Mesodermal cell (in vitro differentiated cells): ENCODE results near the gene GNE. TPM values are rescaled to one million over a fixed set of nuclear protein-coding genes. Genes with fewer than 3 reads are reported as not detected.
"Not testable (repeated sequence)": the region's sequence is repeated elsewhere in the genome, so short reads cannot be mapped to it uniquely, and the experiment has no call there.

ENCODE experiments used
- H3K27ac ChIP-seq: 2 replicates; pipeline ENCODE4 v1.7.0; 2013; ENCODE audit warnings: mild to moderate bottlenecking, low read depth, low read length, moderate library complexity; ENCODE audit not compliant: severe bottlenecking
- H3K36me3 ChIP-seq: 2 replicates; pipeline ENCODE4 v1.7.1; 2013; ENCODE audit warnings: mild to moderate bottlenecking, low read length, moderate library complexity; ENCODE audit not compliant: control insufficient read depth, insufficient read depth
- H3K4me1 ChIP-seq: one replicate; pipeline ENCODE4 v1.7.1; 2013; ENCODE audit warnings: mild to moderate bottlenecking, low read length; ENCODE audit not compliant: insufficient read depth, control insufficient read depth, poor library complexity, severe bottlenecking
- H3K4me3 ChIP-seq: 2 replicates; pipeline ENCODE4 v1.7.0; 2013; ENCODE audit warnings: low read length, control low read depth, mild to moderate bottlenecking; ENCODE audit not compliant: insufficient read depth, poor library complexity, severe bottlenecking; ENCODE audit errors: extremely low read depth
- H3K9me3 ChIP-seq: 2 replicates; pipeline ENCODE4 v1.7.1; 2013; ENCODE audit warnings: mild to moderate bottlenecking, low read length, moderate library complexity; ENCODE audit not compliant: control insufficient read depth
- WGBS, 2 experiments: methylation state at CpG; one replicate each; pipeline ENCODE4 v1.1.5; 2013; ENCODE audit warnings: missing lambda C conversion rate in 2 of 2; ENCODE audit not compliant: insufficient coverage in 2 of 2; 5-methylcytosine and 5-hydroxymethylcytosine counted together
- polyA plus RNA-seq, 2 experiments: library from polyadenylated mRNA; stranded (reverse); fragments of 50-300 nt; gene quantifications; one replicate each; pipeline ENCODE4 v1.2.3, GENCODE V29; 2013

The GNE gene, protein sequence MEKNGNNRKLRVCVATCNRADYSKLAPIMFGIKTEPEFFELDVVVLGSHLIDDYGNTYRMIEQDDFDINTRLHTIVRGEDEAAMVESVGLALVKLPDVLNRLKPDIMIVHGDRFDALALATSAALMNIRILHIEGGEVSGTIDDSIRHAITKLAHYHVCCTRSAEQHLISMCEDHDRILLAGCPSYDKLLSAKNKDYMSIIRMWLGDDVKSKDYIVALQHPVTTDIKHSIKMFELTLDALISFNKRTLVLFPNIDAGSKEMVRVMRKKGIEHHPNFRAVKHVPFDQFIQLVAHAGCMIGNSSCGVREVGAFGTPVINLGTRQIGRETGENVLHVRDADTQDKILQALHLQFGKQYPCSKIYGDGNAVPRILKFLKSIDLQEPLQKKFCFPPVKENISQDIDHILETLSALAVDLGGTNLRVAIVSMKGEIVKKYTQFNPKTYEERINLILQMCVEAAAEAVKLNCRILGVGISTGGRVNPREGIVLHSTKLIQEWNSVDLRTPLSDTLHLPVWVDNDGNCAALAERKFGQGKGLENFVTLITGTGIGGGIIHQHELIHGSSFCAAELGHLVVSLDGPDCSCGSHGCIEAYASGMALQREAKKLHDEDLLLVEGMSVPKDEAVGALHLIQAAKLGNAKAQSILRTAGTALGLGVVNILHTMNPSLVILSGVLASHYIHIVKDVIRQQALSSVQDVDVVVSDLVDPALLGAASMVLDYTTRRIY
- polyA plus RNA-seq (2013, experiment 1 of 2), result 17.7 TPM
- polyA plus RNA-seq (2013, experiment 2 of 2), result 16.6 TPM

DNA sequence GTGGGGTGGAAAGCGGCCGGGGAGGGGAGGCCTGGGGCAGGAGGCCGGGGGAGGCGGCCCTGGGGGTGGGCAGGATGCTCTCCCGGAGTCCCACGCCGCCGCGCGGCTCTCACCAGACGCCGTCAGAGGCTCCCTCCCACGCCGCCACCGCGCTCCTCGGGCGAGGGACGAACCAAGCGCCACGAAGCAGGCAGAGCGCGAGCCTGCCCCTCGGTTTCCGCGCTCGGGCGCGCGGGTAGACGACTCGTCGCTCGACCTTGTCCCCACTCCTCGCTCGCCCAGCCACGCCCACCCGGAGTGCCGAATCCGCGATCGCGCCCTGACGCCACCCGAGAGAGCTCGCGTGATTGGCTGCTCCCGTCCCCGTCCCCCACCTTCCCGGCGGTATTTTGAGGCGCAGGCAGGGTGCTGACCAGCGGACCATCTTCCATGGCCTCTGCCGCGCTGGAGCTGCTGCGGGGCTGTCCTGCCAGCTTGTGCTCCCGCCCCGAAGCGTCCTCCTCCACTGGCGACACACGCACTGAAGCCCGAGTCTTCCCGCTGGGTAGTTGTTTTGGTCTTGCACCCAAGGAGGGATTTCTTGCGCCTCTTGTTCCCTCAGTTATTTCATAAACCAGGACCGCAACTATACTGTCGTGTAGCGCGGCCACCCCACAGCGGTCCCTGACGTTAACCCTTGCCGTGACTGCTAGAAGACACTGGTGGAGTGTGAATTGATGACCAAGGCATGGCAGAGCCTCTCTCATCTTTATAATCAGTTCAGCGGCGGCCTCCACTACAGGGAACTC is at the start of gene GNE:
GNE (minus strand) TSS at position 241 of the 788 bp plus-strand sequence. CDS start 9,093 bp downstream, outside the sequence.
- H3K27ac ChIP-seq, result peak within 1 kb of the TSS; percentile 83
- peaks cover 13% of the 10 kb centered on the region for H3K36me3 ChIP-seq
- H3K4me1 ChIP-seq, result no peaks in the 10 kb centered on the region
- no peaks in the 10 kb centered on the region for H3K9me3 ChIP-seq
- peak within 1 kb of the TSS; percentile 82 for H3K4me3 ChIP-seq
- 6% methylated on average over 46 to 68 of the region's 73 CpGs for WGBS, 2 experiments

DNA sequence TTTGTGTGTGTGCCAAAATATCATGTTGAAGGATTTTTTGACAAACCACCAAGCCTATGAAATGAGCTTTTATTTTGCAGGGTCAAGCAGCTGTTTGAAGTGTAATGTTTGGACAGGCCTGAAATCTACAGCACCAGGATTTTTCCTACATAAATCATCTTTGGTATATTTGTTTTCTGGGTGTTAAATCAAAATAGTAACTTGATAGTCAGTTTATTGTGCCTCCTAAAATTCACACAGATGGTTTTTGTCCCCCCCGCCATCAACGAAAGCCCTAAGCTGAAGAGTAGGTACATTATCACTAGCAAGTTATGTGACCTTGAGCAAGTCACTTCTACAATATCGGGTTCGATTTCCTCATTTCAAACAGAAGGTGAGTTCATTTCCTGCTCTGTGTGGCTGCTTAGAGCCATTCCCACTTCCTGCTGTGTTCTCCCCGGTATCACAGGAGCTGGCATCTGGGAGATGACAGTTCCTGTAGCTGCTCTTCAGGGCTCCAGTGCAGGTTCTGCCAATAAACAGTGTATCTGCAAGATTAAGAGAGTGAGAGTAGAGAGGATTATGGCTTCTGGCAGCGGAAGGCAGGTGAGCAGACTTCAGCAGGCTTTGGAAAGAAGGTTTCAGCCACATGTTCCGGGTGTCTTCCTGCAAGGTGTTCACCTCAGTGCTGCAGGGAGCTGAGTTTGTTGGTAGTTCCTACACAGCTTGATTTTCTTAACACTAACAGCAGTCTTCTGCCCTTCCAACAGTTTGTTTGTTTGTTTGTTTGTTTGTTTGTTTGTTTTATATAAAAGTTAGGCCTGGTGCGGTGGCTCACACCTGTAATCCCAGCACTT is 48.4 kb upstream of the GNE start:
- H3K27ac ChIP-seq, result no peak overlapping the region
- 79 to 81% methylated on average over 6 to 7 of the region's 8 CpGs for WGBS, 2 experiments
- H3K4me1 ChIP-seq, result no peaks in the 10 kb centered on the region
- H3K9me3 ChIP-seq, result no peaks in the 10 kb centered on the region
- no peaks in the 10 kb centered on the region for H3K36me3 ChIP-seq
- no peak overlapping the region for H3K4me3 ChIP-seq

DNA sequence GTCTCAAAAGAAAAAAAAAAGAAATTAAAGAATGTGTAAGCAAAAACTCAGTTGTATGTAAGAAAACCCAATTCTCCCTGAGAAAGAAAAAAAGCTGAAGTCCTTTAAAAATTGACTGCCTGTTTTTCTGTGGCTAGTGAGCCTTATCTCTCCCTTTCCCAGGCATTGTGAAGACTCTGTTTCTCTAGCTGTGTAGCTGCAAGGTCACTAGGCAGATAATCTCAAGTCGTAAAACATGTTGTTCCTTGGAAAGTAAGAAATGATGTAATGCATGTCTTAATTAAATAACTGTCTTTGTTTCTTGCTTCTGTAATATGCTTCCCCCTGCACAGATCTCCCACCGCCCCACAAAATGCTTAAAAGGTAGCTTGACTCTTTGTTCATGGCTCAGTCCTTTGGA is 46.1 kb upstream of the GNE start:
- H3K4me1 ChIP-seq, H3K27ac ChIP-seq, H3K36me3 ChIP-seq, H3K9me3 ChIP-seq, H3K4me3 ChIP-seq: not testable (repeated sequence)
- WGBS, 2 experiments, result no CpG with 5 or more reads among the region's 2 CpGs

DNA sequence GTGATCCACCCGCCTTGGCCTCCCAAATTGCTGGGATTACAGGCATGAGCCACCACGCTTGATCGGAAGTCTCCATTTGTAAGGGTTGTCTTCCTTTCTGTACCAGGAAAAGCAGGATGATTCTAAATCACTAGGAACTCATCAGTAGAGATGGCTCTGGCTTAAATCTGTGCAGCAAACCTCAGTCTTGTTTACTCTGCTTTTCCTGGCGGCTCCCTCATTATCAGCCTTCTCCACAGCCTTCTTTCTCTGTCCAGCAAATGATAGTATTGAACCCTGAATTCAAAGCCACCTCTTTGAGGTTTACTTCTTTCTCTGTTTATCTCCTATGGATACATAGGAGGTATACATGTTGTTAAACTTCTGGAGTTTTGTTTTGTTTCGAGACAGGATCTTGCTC is 43.0 kb upstream of the GNE start:
- H3K27ac ChIP-seq, result no peak overlapping the region
- no peaks in the 10 kb centered on the region for H3K36me3 ChIP-seq
- 81 to 89% methylated on average over 5 of the region's 5 CpGs for WGBS, 2 experiments
- H3K4me3 ChIP-seq, result no peak overlapping the region
- H3K4me1 ChIP-seq, result peaks cover 7% of the 10 kb centered on the region
- no peaks in the 10 kb centered on the region for H3K9me3 ChIP-seq

DNA sequence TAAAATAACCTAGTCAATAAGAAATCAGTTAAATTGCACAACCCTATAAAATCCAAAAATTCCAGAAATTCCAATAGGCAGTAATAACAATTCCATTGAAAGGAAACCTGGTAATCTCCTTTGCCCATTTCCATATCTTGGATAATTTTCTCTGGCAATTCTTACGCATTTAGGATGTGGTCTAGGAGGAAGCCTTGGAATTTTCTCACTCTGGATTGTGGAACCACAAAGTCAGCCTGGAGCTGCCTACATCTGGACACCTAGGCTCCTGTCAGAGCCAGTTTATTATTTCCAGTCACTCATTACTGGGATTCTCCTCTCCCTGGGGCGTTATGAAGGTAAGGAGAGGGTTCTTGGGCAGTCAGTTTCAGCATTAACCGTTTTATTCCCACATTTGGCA is 40.3 kb upstream of the GNE start:
- H3K4me3 ChIP-seq, result no peak overlapping the region
- H3K36me3 ChIP-seq, result no peaks in the 10 kb centered on the region
- 83 to 100% methylated on average over 2 of the region's 3 CpGs for WGBS, 2 experiments
- no peaks in the 10 kb centered on the region for H3K9me3 ChIP-seq
- no peak overlapping the region for H3K27ac ChIP-seq
- peaks cover 9% of the 10 kb centered on the region for H3K4me1 ChIP-seq

DNA sequence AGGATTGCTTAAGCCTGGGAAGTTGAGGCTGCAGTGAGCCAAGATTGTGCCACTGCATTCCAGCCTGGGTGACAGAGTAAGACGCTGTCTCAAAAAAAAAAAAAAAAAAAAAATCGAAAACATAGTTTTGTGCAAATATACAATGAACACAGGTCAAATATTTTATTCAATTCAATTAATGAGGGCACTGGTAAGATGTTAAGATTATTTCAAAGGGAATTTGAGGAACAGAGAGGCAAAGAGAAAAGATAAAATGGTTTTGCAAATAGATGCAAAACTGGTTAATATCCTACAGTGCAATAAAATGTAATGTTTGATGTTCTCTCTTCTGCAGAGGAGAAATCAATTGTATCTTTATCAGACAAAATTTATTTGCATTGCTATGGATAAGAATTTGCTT is 39.5 kb upstream of the GNE start:
- no peak overlapping the region for H3K27ac ChIP-seq
- no peaks in the 10 kb centered on the region for H3K36me3 ChIP-seq
- H3K9me3 ChIP-seq, result no peaks in the 10 kb centered on the region
- peaks cover 9% of the 10 kb centered on the region for H3K4me1 ChIP-seq
- WGBS, 2 experiments, result no CpG with 5 or more reads among the region's 2 CpGs
- no peak overlapping the region for H3K4me3 ChIP-seq

DNA sequence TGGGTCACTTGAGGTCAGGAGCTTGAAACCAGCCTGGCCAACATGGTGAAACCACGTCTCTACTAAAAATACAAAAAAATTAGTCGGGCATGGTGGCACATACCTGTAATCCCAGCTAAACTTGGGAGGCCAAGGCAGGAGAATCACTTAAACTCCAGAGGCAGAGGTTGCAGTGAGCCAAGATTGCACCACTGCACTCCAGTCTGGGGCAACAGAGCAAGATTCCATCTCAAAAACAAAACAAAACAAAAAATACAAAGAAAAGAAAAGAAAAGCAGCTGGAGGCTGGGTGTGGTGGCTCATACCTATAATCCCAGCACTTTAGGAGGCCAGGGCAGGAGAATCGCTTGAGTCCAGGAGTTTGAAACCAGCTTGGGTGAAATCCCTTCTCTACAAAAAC is 36.7 kb upstream of the GNE start:
- H3K27ac ChIP-seq, H3K4me1 ChIP-seq, H3K4me3 ChIP-seq, H3K36me3 ChIP-seq, H3K9me3 ChIP-seq: not testable (repeated sequence)
- 92 to 94% methylated on average over 2 of the region's 3 CpGs for WGBS, 2 experiments

DNA sequence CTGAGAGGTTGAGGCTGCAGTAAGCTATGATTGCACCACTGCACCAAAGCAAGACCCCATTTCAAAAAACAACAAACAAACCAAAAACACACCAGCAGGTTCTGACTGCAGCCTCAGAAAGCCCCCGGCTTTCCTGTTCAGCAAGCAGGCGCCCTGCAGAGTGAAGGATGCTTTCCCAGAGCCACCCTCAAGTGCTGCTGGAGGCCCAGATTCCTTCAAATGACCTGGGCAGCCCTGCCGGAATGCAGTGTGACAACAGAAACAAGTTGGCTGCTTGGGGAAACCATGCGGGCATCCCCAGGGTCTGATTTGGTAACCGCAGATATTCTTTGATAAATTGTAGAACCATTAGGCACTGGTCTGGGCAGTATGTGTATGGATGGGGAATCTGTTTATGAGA is 35.7 kb upstream of the GNE start:
- no peaks in the 10 kb centered on the region for H3K36me3 ChIP-seq
- H3K4me3 ChIP-seq, result no peak overlapping the region
- peaks cover 9% of the 10 kb centered on the region for H3K4me1 ChIP-seq
- H3K9me3 ChIP-seq, result no peaks in the 10 kb centered on the region
- WGBS, 2 experiments, result 77 to 86% methylated on average over 4 to 5 of the region's 5 CpGs
- no peak overlapping the region for H3K27ac ChIP-seq

DNA sequence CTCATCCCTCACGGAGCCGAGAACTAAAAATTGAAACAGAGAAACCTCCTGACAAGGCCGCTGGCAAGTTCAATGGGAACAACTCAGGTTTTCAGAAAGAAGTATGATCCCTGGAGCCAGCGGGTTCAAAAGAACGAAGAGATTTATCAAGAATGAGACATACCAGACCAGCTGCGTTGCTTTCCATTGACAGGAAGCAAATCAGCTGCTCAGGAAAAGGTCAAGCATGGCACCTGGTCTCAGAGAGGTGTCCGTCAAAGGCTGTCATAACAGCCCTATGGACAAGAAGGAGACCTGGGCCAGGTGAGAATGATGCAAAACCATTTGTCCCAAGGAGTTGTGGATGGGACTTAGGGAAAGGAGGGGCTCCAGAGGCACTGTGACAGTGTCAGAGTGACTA is 34.9 kb upstream of the GNE start:
- Histone ChIP-seq H3K27ac (no peak overlapping the region), H3K9me3 (no peaks in the 10 kb centered on the region)
- 93 to 95% methylated on average over 7 of the region's 7 CpGs for WGBS, 2 experiments

DNA sequence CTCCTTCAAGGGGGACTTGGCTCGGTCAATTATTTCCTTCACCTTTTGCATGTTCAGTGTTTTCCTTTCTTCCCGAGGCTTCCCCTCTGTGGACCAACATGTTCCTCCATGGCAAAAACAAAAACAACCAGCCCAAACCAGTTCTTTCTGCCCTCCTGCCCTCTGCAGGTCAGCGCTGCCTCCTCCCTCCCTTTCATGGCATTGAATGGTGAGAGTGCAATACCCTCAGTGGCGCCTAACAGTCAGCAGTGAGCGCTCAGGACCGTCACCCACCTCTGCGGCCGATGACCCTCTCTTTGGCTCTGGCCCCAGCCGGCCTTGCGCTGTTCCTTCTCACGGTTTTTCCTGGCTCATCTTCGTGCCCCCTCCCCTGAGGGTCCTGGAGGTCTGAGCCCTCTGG is 34.4 kb upstream of the GNE start:
- no peak overlapping the region for H3K27ac ChIP-seq
- H3K4me3 ChIP-seq, result no peak overlapping the region
- H3K9me3 ChIP-seq, result no peaks in the 10 kb centered on the region
- H3K4me1 ChIP-seq, result peaks cover 9% of the 10 kb centered on the region
- WGBS, 2 experiments, result 88 to 91% methylated on average over 12 of the region's 12 CpGs
- H3K36me3 ChIP-seq, result no peaks in the 10 kb centered on the region

More for the DNA sequence above, 34.9 kb upstream of the GNE start:
- Histone ChIP-seq H3K4me3 (no peak overlapping the region), H3K4me1 (peaks cover 9% of the 10 kb centered on the region), H3K36me3 (no peaks in the 10 kb centered on the region)
